ENCODE results near the gene XPO4. TPM values are rescaled to one million over a fixed set of nuclear protein-coding genes. Genes with fewer than 3 reads are reported as not detected.

The XPO4 gene
- total RNA-seq, 1 donor, result 25.8 TPM

DNA sequence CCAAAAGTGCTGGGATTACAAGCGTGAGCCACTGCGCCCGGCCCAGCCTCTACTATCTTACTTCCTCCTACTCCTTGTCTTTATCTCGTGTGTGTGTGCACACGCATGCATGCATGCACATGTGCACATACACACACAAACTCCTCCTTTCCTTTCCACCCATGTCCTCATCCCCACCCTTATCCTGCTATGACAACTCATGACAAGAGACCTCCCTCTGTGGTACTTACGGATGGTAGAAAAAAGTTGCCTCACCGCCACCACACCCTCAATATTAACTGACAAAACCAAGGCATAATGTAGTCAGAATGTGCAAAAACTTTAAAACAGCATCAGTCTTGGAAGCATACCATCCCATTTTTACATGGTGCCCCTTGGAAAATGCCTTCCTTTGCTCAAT, 112.9 kb downstream of the XPO4 start:
- H3K4me3 ChIP-seq (ENCODE audit: low read depth, low read length), result no peak overlapping the region
- no peak for DNase-seq (ENCODE audit: low read depth)
- TF ChIP-seq, protein P1, sequence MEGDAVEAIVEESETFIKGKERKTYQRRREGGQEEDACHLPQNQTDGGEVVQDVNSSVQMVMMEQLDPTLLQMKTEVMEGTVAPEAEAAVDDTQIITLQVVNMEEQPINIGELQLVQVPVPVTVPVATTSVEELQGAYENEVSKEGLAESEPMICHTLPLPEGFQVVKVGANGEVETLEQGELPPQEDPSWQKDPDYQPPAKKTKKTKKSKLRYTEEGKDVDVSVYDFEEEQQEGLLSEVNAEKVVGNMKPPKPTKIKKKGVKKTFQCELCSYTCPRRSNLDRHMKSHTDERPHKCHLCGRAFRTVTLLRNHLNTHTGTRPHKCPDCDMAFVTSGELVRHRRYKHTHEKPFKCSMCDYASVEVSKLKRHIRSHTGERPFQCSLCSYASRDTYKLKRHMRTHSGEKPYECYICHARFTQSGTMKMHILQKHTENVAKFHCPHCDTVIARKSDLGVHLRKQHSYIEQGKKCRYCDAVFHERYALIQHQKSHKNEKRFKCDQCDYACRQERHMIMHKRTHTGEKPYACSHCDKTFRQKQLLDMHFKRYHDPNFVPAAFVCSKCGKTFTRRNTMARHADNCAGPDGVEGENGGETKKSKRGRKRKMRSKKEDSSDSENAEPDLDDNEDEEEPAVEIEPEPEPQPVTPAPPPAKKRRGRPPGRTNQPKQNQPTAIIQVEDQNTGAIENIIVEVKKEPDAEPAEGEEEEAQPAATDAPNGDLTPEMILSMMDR (IDR thresholded peaks at IDR 0.05; ENCODE audit: insufficient read depth, low read length), result no peak

DNA sequence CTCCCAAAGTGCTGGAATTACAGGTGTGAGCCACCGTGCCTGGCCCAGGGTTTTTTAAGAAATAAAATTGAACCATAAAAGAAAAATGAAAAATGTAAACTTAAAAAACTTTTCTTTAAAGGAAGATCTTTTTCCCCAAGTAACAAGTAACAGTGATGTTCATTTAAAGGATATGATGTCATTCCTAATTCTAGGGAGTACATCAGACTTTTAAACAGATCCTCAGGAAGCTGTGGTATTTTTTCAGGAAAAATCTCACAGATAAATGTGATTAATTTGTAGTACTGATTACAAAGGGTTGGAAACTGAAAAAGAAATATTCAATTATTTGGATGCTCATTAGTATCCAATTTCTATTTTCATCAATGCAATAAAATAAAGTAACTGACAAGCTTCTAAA, 114.2 kb downstream of the XPO4 start:
- DNase-seq (ENCODE audit: low read depth), result no peak
- TF ChIP-seq, protein P1 (IDR thresholded peaks at IDR 0.05; ENCODE audit: insufficient read depth, low read length), result no peak
- H3K4me3 ChIP-seq (ENCODE audit: low read depth, low read length), result no peak overlapping the region

DNA sequence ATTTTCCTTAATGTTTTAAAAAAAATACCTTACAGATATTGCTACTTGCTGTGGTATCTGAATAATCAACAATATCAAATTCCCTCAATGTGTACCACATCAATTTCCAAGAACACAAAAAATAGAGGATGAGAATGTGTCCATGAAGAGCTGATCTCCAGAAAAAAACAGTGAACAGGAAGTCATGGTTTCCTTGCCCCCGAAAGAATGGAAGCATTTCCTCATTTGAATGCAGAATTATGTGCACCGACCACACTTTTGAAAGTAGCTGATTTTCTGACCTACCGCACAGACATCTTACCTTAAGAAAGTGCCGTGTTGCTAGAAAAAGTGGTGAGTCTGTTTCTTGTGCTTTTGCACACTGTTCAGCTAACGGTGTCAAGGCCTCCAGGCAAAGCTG, 115.4 kb downstream of the XPO4 start:
- TF ChIP-seq, protein P1 (IDR thresholded peaks at IDR 0.05; ENCODE audit: insufficient read depth, low read length), result no peak
- H3K4me3 ChIP-seq (ENCODE audit: low read depth, low read length), result no peak overlapping the region
- no peak for DNase-seq (ENCODE audit: low read depth)

DNA sequence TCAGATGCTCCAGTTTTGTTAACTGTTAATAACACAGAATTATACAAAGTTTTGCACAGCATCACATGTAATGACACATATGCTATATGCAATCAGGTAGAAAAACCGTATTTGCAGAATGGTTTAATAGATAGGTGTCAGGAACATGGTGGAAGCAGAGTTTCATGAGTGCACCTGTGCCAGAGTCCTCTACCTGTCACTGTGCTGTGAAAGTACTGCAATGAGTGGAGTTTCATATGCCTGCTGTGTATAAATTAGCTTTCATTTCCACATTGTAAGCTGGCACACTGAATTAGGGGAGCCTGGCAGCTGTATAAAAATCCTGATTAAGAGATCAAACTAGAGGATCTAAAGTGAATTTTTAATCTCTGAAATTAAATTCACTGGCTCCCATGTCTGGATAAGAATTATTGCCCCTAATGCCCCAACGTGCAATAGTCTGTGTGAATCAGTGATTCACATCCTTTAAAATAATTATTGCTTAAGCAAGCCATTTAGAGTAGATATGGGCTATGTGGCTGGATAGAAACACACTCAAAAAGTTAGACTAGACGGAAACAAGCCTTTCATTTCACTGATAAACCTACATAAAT, 120.3 kb downstream of the XPO4 start:
- TF ChIP-seq, protein P1 (IDR thresholded peaks at IDR 0.05; ENCODE audit: insufficient read depth, low read length), result no peak
- H3K4me3 ChIP-seq (ENCODE audit: low read depth, low read length), result no peak overlapping the region

DNA sequence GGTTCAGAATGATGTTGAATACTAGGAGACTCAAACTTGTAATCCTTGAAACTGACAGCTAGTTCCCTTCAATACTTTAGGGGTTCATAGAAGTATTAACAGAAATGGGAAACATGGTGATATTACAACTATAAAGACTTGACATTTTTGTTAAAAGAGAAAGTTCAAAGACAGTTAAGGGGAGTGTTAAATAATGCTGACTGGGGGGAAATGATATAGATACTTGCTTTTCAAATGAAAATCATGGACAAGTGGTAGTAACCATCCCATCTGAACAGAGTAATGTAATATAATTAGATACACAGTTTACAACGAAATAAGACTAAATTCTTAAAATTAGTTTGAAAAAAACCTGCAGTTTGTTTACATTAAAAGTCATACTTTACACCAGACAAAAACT, 122.2 kb downstream of the XPO4 start:
- no peak overlapping the region for H3K4me3 ChIP-seq (ENCODE audit: low read depth, low read length)
- DNase-seq (ENCODE audit: low read depth), result no peak
- TF ChIP-seq, protein P1 (IDR thresholded peaks at IDR 0.05; ENCODE audit: insufficient read depth, low read length), result no peak

More for the DNA sequence above, 120.3 kb downstream of the XPO4 start:
- no peak for DNase-seq (ENCODE audit: low read depth)

DNA sequence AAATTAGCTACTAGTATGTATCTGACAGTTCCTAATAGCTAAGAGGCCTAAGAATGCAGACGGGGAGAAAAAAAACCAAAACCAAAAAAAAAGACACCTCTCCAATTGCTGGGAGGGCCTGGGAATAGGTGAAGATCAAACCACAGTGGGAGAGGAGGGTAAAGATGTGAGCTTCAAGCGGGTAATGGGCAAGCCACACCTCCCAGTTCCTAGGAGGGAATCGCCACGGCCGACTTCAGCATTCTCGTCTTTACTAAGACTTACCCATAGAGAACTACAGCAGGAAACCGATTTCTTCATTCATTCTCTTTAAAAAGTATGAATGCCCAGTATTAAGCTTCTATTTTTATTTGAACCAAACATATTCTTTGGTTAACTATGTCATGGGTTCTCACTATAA, 123.1 kb downstream of the XPO4 start:
- TF ChIP-seq, protein P1 (IDR thresholded peaks at IDR 0.05; ENCODE audit: insufficient read depth, low read length), result no peak
- no peak overlapping the region for H3K4me3 ChIP-seq (ENCODE audit: low read depth, low read length)
- DNase-seq (ENCODE audit: low read depth), result no peak

DNA sequence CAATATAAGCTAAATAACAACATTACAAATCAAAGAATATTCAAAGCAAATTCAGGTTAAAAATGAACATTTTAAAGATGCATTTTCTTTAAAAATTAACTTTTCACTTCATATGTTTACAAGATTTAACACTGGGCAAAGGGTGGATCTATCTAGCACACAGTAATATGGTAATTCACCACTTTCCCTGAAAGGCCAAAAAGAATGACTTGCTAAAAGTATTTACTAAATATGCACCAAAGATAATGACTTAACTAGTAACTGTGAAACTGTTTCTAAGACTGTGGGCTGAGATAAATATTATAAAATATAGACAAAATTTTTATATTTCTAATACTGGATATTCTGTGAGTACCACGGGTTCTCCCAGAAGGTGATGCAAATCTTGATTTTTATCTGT, 124.2 kb downstream of the XPO4 start:
- TF ChIP-seq, protein P1 (IDR thresholded peaks at IDR 0.05; ENCODE audit: insufficient read depth, low read length), result no peak
- no peak for DNase-seq (ENCODE audit: low read depth)
- no peak overlapping the region for H3K4me3 ChIP-seq (ENCODE audit: low read depth, low read length)
